CD14-positive monocyte (primary cell): ENCODE results near the gene SPTBN1. TPM values are rescaled to one million over a fixed set of nuclear protein-coding genes. Genes with fewer than 3 reads are reported as not detected.

Experiments
- DNase-seq, 3 donors: peaks; one replicate each; pipeline ENCODE4 v3.0.0-alpha.2; 2011 to 2022
- H2AFZ ChIP-seq: 2 replicates; pipeline ENCODE4 v1.6.0; 2012; ENCODE audit warnings: mild to moderate bottlenecking, low read depth, low read length, inconsistent platforms; ENCODE audit not compliant: insufficient read depth, poor library complexity, severe bottlenecking
- H3K27ac ChIP-seq, 2 donors: 1 replicate in 1 of 2; 2 replicates in 1 of 2; pipeline ENCODE4 v1.5.1; 2012 to 2013; ENCODE audit warnings: low read length in 2 of 2, control low read depth in 1 of 2, inconsistent platforms in 1 of 2, low read depth in 1 of 2, mild to moderate bottlenecking in 1 of 2
- H3K27me3 ChIP-seq, 2 donors: one replicate each; pipeline versions ENCODE4 v1.6.0 to v1.6.1; 2011 to 2013; ENCODE audit warnings: low read length in 2 of 2; ENCODE audit not compliant: control insufficient read depth in 2 of 2, insufficient read depth in 2 of 2
- H3K36me3 ChIP-seq, 2 donors: replicated peaks in 1 of 2; 1 replicate in 1 of 2; 2 replicates in 1 of 2; pipeline versions ENCODE4 v1.5.1 to v1.6.1; 2012 to 2013; ENCODE audit warnings: low read length in 2 of 2, control low read depth in 1 of 2, inconsistent platforms in 1 of 2, mild to moderate bottlenecking in 1 of 2; ENCODE audit not compliant: insufficient read depth in 2 of 2, control insufficient read depth in 1 of 2
- H3K4me1 ChIP-seq, 2 donors: 1 replicate in 1 of 2; 2 replicates in 1 of 2; pipeline versions ENCODE4 v1.5.1 to v1.6.1; 2012 to 2013; ENCODE audit warnings: low read length in 2 of 2, control low read depth in 1 of 2, inconsistent platforms in 1 of 2, mild to moderate bottlenecking in 1 of 2, moderate library complexity in 1 of 2; ENCODE audit not compliant: insufficient read depth in 2 of 2, control insufficient read depth in 1 of 2
- H3K4me2 ChIP-seq: replicated peaks from 2 replicates; pipeline ENCODE3; 2012; ENCODE audit warnings: low read length, moderate library complexity, mild to moderate bottlenecking; ENCODE audit not compliant: poor library complexity, severe bottlenecking; ENCODE audit errors: extremely low read depth
- H3K4me3 ChIP-seq, 3 experiments: fragments of 200-600 bp in 1 of 3; sonication (generic) in 1 of 3; replicated peaks in 1 of 3; 1 replicate in 2 of 3; 2 replicates in 1 of 3; pipeline ENCODE4 v1.5.1; 2011 to 2013; ENCODE audit warnings: low read length in 3 of 3, mild to moderate bottlenecking in 3 of 3, control low read depth in 2 of 3, low read depth in 2 of 3, inconsistent platforms in 1 of 3, moderate library complexity in 1 of 3
- H3K79me2 ChIP-seq: 2 replicates; pipeline ENCODE4 v1.6.0; 2012; ENCODE audit warnings: mild to moderate bottlenecking, control low read depth, inconsistent platforms, low read length, moderate library complexity; ENCODE audit not compliant: insufficient read depth
- H3K9ac ChIP-seq: 2 replicates; pipeline ENCODE4 v1.6.0; 2017; ENCODE audit warnings: low read length, mild to moderate bottlenecking; ENCODE audit not compliant: insufficient read depth, poor library complexity, severe bottlenecking
- H3K9me3 ChIP-seq, 2 donors: replicated peaks in 1 of 2; 1 replicate in 1 of 2; 2 replicates in 1 of 2; pipeline versions ENCODE4 v1.5.1 to v1.6.1; 2012 to 2013; ENCODE audit warnings: low read length in 2 of 2, control low read depth in 1 of 2; ENCODE audit not compliant: control insufficient read depth in 1 of 2, insufficient read depth in 1 of 2
- H4K20me1 ChIP-seq: 2 replicates; pipeline ENCODE4 v1.6.0; 2012; ENCODE audit warnings: mild to moderate bottlenecking, low read length, control low read depth, moderate library complexity; ENCODE audit not compliant: insufficient read depth
- H3K27ac Mint-ChIP-seq, 7 donors: one replicate each; pipeline ENCODE4 v1.8.0; 2020; ENCODE audit warnings: mild to moderate bottlenecking in 7 of 7, mixed read lengths in 7 of 7, moderate library complexity in 6 of 7, inconsistent platforms in 2 of 7
- H3K27me3 Mint-ChIP-seq, 3 donors: one replicate each; pipeline ENCODE4 v1.8.0; 2021 to 2022; ENCODE audit warnings: low read depth in 3 of 3, mild to moderate bottlenecking in 3 of 3, mixed read lengths in 3 of 3, moderate library complexity in 3 of 3, inconsistent platforms in 1 of 3
- H3K36me3 Mint-ChIP-seq, 2 donors: one replicate each; pipeline ENCODE4 v1.8.0; 2020; ENCODE audit warnings: mixed read lengths in 2 of 2, inconsistent platforms in 1 of 2, mild to moderate bottlenecking in 1 of 2
- H3K4me1 Mint-ChIP-seq: one replicate; pipeline ENCODE4 v1.8.0; 2020; ENCODE audit warnings: mild to moderate bottlenecking, mixed read lengths
- H3K4me3 Mint-ChIP-seq, 2 donors: one replicate each; pipeline ENCODE4 v1.8.0; 2020; ENCODE audit warnings: mild to moderate bottlenecking in 2 of 2, mixed read lengths in 2 of 2, moderate library complexity in 1 of 2
- H3K9me3 Mint-ChIP-seq, 7 donors: one replicate each; pipeline ENCODE4 v1.8.0; 2020 to 2022; ENCODE audit warnings: mixed read lengths in 7 of 7, mild to moderate bottlenecking in 6 of 7, moderate library complexity in 6 of 7, inconsistent platforms in 2 of 7
- WGBS: methylation state at CpG from one replicate; pipeline ENCODE4 v1.1.5; 2013; ENCODE audit warnings: missing lambda C conversion rate; ENCODE audit not compliant: insufficient coverage; 5-methylcytosine and 5-hydroxymethylcytosine counted together
- intact Hi-C, 2 donors: fragments of 100-400 bp; cut with micrococcal nuclease; formaldehyde crosslinking; loops; one replicate each; pipeline versions ENCODE4 v1.15.0 to v1.15.1; 2023
- polyA plus RNA-seq, 3 donors: library from polyadenylated mRNA; depleted of rRNA in 1 of 3; unstranded in 2 of 3; stranded (reverse) in 1 of 3; fragments of 300-500 nt in 2 of 3; fragments of >200 nt in 1 of 3; fragmentation: Illumina TruSeq in 2 of 3; gene quantifications; 1 replicate in 2 of 3; 2 replicates in 1 of 3; pipeline ENCODE4 v1.2.3, GENCODE V29; 2012 to 2021
- TF ChIP-seq, protein P1 (sequence below): fragments of 200-600 bp; IDR thresholded peaks from one replicate; pipeline ENCODE4 v1.8.0; 2022; ENCODE audit warnings: antibody characterized with exemption, mild to moderate bottlenecking

The SPTBN1 gene
- polyA plus RNA-seq, 3 donors: 0.79 to 2.8 (median 1.7) TPM

DNA sequence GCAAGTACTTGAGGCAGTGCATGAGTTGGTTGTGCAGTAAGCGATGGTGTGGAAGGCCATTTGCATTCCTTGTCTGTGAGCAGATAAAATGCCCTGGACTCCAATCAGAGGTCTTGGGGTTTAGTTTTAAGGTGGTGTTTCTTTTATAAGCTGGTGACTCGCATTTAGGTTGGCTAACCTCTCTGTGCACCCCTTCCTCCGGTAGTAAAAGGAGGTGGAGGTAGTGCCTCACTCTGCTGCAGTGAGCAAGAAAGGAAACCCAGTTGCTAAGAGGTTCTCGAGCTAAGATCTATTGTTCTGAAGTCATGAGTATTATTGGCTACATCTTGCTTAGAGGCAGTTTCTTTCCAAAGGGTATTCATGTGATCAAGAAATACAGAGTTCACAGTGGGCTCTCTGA lies 193.1 kb downstream of the SPTBN1 start:
- no peaks in the 10 kb centered on the region for H3K9me3 Mint-ChIP-seq
- H3K9ac ChIP-seq: no peak overlapping the region
- H3K27ac ChIP-seq: no peak overlapping the region
- no peak overlapping the region for H3K27ac Mint-ChIP-seq
- DNase-seq: no peak
- intact Hi-C loops: no loop called here
- TF ChIP-seq, protein P1, sequence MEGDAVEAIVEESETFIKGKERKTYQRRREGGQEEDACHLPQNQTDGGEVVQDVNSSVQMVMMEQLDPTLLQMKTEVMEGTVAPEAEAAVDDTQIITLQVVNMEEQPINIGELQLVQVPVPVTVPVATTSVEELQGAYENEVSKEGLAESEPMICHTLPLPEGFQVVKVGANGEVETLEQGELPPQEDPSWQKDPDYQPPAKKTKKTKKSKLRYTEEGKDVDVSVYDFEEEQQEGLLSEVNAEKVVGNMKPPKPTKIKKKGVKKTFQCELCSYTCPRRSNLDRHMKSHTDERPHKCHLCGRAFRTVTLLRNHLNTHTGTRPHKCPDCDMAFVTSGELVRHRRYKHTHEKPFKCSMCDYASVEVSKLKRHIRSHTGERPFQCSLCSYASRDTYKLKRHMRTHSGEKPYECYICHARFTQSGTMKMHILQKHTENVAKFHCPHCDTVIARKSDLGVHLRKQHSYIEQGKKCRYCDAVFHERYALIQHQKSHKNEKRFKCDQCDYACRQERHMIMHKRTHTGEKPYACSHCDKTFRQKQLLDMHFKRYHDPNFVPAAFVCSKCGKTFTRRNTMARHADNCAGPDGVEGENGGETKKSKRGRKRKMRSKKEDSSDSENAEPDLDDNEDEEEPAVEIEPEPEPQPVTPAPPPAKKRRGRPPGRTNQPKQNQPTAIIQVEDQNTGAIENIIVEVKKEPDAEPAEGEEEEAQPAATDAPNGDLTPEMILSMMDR: no peak
- no peak overlapping the region for H2AFZ ChIP-seq
- whole genome bisulfite sequencing: 100% methylated on average over 4 of the region's 4 CpGs
- H3K4me1 Mint-ChIP-seq: no peaks in the 10 kb centered on the region
- no peaks in the 10 kb centered on the region for H3K27me3 Mint-ChIP-seq
- H3K4me1 ChIP-seq: no peaks in the 10 kb centered on the region
- peaks cover 91 to 95% of the 10 kb centered on the region in 2 donors for H3K36me3 Mint-ChIP-seq
- H3K27me3 ChIP-seq: no peaks in the 10 kb centered on the region
- H3K4me3 Mint-ChIP-seq: no peak overlapping the region
- no peaks in the 10 kb centered on the region for H4K20me1 ChIP-seq
- H3K79me2 ChIP-seq: no peaks in the 10 kb centered on the region
- no peak overlapping the region for H3K4me2 ChIP-seq
- H3K4me3 ChIP-seq: no peak overlapping the region
- H3K9me3 ChIP-seq: no peaks in the 10 kb centered on the region
- peaks cover 97 to 100% of the 10 kb centered on the region in 2 donors for H3K36me3 ChIP-seq

DNA sequence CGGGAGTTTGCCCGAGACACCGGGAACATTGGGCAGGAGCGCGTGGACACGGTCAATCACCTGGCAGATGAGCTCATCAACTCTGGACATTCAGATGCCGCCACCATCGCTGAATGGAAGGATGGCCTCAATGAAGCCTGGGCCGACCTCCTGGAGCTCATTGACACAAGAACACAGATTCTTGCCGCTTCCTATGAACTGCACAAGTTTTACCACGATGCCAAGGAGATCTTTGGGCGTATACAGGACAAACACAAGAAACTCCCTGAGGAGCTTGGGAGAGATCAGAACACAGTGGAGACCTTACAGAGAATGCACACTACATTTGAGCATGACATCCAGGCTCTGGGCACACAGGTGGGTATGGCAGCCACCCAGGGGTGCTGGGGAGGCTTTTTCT lies 193.5 kb downstream of the SPTBN1 start:
- Histone ChIP-seq H2AFZ (no peak overlapping the region), H3K4me1 (no peaks in the 10 kb centered on the region), H3K4me3 (no peak overlapping the region), H3K27ac (no peak overlapping the region), H3K27me3 (no peaks in the 10 kb centered on the region), H3K36me3 (peaks cover 97 to 100% of the 10 kb centered on the region in 2 donors), H3K79me2 (no peaks in the 10 kb centered on the region), H3K4me2 (no peak overlapping the region), H4K20me1 (no peaks in the 10 kb centered on the region), H3K9me3 (no peaks in the 10 kb centered on the region), H3K9ac (no peak overlapping the region)
- intact Hi-C loops: no loop called here
- no peak overlapping the region for H3K4me3 Mint-ChIP-seq
- no peaks in the 10 kb centered on the region for H3K9me3 Mint-ChIP-seq
- no peak for DNase-seq
- TF ChIP-seq, protein P1: no peak
- H3K27ac Mint-ChIP-seq: peak overlapping the region in 1 of 7 donors; percentile 33
- WGBS: 98% methylated on average over 12 of the region's 12 CpGs
- peaks cover 91 to 95% of the 10 kb centered on the region in 2 donors for H3K36me3 Mint-ChIP-seq
- H3K27me3 Mint-ChIP-seq: no peaks in the 10 kb centered on the region
- no peaks in the 10 kb centered on the region for H3K4me1 Mint-ChIP-seq
